ENCODE results near the gene AMH. TPM values are rescaled to one million over a fixed set of nuclear protein-coding genes. Genes with fewer than 3 reads are reported as not detected.

The AMH gene
- total RNA-seq, 2 donors from 2014 or later, result 2.8 to 3.5 TPM

DNA sequence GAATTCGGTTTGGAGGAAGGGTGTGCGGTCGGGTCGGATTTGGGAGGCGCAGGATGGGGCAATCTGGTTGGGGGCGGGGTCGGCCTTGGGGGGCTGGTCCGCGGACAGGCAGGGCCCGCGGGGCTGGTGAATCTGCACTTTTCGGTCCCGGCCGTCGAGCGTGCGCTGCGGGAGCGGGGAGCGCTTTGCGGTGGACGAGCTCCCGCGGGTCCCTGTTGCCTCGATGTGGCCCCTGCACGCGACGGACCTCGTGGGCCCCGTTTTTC, 21.0 kb downstream of the AMH start:
- Mint-ChIP-seq H3K4me3 (peak overlapping the region; percentile 94), H3K27ac (peak overlapping the region; percentile 87), H3K9me3 (no peaks in the 10 kb centered on the region), H3K36me3 (peaks cover 12% of the 10 kb centered on the region), H3K27me3 (no peaks in the 10 kb centered on the region), H3K4me1 (ENCODE audit: low read depth in 2 of 2) (peaks cover 21 to 25% of the 10 kb centered on the region in 2 donors)
- DNase-seq (ENCODE audit: low spot score) (peak; percentile 70), ATAC-seq (peak in 1 of 2 donors; percentile 4)

DNA sequence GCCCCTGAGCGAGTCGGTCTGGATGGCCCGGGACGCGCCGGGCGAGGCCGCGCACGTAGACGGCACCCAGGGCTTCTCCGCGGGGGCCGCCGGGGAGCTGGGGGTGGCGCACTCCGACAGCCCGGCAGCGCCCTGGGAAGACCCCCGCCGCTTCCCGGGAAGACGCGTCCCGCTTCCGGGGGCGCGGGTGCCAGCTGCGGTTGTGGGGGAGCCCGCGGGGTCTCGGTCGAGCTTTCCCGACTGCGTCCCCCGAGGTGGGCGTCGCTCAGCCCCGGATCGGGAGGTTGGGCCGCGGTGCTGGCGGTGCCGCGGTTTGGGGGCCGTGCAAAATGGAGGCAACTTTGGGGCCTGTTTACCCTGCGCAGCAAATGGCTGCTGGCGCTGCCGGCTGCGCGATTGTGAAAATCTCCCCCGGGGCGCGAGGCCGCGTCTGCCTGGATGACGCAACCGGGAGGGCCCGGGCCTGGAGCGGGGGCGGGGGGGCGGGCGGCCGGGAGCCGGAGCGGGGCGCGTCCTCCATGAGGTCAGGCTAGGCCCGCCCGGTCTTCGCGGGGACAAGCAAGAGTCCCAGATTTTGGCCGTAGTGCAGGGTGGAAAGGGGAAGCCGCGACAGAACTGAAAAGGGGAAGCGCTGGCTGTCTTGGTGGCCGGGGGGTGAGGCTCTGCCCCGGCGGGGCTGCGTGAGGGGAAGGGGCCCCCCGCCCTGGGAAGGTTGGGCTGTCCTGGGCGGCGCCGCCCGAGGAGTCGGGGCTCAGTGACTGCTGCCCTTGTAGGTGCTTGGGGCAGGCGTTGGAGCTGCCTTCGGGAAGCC, 21.5 kb downstream of the AMH start:
- Mint-ChIP-seq H3K27me3 (no peaks in the 10 kb centered on the region), H3K9me3 (no peaks in the 10 kb centered on the region), H3K4me1 (ENCODE audit: low read depth in 2 of 2) (peaks cover 21 to 26% of the 10 kb centered on the region in 2 donors), H3K4me3 (peak overlapping the region; percentile 94), H3K27ac (peak overlapping the region; percentile 87 to 90), H3K36me3 (peaks cover 12% of the 10 kb centered on the region)
- peak; percentile 88 for DNase-seq (ENCODE audit: low spot score)
- ATAC-seq, result peak; percentile 21 to 61

DNA sequence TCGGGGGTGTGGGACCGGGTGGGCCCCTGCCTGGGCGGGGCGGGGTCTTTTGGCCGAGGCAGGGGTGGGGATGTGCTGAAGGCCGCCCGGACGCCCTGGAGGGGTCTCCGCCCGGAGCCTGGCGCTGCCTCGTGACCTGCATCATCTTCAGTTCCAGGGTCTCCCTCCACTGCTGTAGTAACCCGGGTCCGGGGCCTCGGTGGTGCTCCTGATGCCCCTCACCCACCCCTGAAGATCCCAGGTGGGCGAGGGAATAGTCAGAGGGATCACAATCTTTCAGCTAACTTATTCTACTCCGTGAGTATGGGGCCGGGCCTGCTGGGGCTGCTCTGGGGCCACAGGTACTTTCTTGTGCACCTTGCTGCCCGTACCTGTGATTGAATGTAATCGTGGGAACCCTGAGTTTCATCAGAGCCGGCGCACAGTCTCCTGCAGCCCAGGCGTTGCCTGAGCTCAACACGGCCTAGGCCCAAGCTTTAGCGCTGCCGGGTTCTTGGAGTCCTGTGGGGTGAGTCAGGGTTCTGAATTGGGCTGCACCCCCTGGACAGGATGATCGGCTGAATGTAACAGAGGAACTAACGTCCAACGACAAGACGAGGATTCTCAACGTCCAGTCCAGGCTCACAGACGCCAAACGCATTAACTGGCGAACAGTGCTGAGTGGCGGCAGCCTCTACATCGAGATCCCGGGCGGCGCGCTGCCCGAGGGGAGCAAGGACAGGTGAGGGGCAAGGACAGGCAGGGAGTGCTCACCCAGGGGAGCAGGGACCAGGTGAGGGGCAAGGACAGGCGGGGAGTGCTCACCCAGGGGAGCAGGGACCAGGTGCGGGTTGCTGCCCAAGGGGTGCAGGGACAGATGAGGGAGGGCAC, 22.3 kb downstream of the AMH start:
- no peaks in the 10 kb centered on the region for H3K27me3 Mint-ChIP-seq
- DNase-seq (ENCODE audit: low spot score) (peak; percentile 60), ATAC-seq (no peak)
- H3K36me3 Mint-ChIP-seq, result peaks cover 12% of the 10 kb centered on the region
- H3K4me1 Mint-ChIP-seq (ENCODE audit: low read depth in 2 of 2), result peaks cover 21 to 26% of the 10 kb centered on the region in 2 donors
- H3K4me3 Mint-ChIP-seq, result peak overlapping the region; percentile 94
- no peaks in the 10 kb centered on the region for H3K9me3 Mint-ChIP-seq
- H3K27ac Mint-ChIP-seq, result peak overlapping the region; percentile 87 to 90

DNA sequence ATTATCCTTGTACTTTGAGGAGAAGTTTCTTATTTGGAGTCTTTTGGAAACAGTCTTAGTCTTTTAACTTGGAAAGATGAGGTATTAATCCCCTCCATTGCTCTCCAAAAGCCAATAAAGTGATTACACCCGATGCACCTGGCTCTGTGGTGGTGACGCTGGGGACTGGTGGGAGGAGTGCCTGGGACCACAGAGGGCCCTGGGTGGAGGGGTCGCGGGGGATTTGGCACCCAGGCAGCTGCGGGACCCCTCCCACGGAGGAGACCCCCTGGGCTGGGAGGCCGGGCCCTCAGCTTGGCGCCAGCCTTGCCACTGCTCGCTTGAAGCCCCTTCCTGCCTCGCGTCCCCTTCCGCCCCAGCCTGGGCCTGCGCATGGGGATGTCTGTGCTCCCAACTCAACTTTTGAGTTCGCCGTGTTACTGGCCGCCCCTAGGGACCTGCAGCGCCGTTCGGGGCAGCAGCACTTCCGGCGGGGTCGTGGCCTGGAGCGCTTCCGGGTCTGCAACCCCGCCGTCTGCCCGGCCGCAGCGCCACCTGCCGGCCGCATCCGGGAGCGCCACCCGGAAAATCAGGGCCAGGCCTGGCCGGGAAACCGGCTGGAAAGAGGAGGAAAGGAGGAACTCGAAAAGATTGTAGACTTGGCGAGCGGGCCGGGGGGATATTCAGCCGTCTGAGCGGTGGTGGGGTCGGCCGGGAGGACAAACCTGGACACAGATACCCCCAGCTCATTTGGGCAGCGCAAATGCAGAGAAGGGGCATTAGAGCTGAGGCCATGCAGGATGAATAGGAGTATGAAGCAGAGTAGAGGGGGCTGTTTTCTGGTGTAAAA, 24.4 kb downstream of the AMH start:
- Mint-ChIP-seq H3K36me3 (peaks cover 12% of the 10 kb centered on the region), H3K9me3 (no peaks in the 10 kb centered on the region), H3K4me3 (peak overlapping the region; percentile 94), H3K4me1 (ENCODE audit: low read depth in 2 of 2) (peaks cover 21 to 32% of the 10 kb centered on the region in 2 donors), H3K27me3 (no peaks in the 10 kb centered on the region), H3K27ac (peak overlapping the region; percentile 61 to 90)
- ATAC-seq (peak; percentile 43 to 64), DNase-seq (ENCODE audit: low spot score) (peak; percentile 87)

DNA sequence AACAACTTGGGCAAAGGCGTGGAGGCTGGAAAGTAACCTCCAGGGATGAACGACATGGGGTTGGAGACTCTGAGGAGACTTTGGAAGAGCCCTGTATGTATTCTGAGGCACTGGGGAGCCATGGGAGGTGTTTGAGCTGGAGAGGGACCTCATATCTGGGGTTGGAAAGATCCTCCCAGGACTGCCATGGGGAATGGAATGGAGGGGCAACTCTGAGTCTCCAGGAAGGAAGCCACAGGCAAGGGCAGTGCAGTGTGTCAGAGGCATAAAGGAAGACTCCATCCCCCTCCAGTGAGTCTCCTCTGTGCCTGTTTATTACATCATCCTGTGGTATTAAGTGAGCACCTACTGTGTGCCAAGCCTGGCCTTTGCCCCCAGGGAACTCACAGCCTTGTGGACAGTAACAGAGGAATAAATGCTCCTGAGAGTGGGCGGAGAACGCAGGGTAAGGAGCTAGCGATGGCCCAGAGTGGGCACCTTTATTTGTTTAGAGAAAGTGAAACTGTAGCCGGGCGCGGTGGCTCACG, 25.1 kb downstream of the AMH start:
- Mint-ChIP-seq H3K4me3 (peak overlapping the region; percentile 94), H3K4me1 (ENCODE audit: low read depth in 2 of 2) (peaks cover 21 to 35% of the 10 kb centered on the region in 2 donors), H3K27ac (peak overlapping the region; percentile 61 to 90), H3K27me3 (no peaks in the 10 kb centered on the region), H3K36me3 (peaks cover 12% of the 10 kb centered on the region), H3K9me3 (no peaks in the 10 kb centered on the region)
- ATAC-seq (no peak), DNase-seq (ENCODE audit: low spot score) (no peak)

DNA sequence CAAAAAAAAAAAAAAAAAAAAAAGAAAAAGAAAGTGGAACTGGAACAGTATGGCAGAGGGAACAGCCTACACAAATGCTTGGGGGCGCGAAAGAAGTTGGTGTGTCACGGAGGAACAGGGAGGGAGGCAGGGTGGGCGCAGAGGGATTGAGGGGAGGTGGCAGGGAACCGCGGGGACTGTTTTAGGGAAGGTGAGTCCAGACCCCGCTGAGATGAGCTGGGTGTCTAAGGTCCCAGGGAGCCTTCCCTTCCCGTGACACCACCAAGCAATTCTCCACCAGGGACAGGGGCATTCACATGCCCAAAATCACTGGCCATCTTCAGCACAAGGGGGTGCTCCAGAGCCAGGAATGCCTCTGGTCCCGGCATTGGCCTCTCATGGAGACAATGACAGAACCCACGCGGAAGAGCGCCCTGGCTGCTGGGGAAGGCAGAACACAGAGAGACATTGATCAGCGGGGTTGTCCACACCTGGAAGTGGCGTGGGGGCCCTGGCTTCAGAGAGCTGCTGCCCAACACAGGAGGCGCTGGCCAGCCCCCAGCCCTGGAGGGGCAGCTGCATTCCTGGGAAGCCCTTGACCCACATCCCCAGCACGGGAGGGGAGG, 25.9 kb downstream of the AMH start:
- ATAC-seq, result no peak
- peaks cover 21 to 35% of the 10 kb centered on the region in 2 donors for H3K4me1 Mint-ChIP-seq (ENCODE audit: low read depth in 2 of 2)
- H3K4me3 Mint-ChIP-seq, result no peak overlapping the region
- peaks cover 12% of the 10 kb centered on the region for H3K36me3 Mint-ChIP-seq
- no peaks in the 10 kb centered on the region for H3K27me3 Mint-ChIP-seq
- DNase-seq (ENCODE audit: low spot score), result no peak
- peak overlapping the region in 1 of 2 donors; percentile 90 for H3K27ac Mint-ChIP-seq
- H3K9me3 Mint-ChIP-seq, result no peaks in the 10 kb centered on the region

DNA sequence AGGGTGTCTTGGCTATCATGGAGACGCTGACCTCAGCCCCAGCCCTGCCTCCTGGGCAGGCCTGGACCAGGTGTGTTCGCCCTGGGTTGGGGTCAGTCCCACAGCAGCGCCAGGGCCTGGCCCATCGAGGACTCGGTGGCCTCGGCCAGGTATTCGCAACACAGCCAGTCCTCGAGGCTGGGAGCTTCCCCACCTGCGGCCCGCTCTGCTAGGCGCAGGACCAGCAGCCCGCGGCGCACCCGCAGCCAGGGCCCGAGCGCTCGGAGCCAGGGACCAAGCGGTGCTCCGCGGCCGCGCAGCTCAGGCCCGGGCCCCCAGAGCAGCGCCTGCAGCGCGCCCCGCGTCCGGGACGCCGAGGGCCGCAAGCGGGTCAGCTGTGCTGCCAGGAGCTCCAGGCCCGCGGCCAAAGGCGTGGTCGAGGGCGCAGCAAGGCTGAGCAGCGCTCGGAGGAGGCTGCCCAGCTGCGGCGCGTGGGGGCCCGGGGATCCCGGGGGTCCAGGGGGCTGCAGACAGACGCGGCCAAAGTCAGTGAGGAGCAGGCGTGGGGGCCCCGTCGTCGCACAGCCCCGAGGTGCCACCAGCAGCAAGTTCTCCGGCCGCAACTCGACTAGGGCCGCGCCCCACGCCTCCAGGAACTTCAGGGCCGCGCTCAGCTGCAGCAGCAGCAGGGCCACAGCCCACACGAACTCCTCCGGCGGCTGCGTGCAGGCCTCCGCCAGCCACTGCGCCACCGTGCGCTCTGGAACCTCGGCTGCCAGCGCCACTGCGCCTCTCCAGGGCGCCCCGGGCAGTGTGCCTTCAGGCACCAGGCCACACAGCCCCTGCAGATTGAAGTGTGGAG, 26.7 kb downstream of the AMH start:
- peaks cover 21 to 35% of the 10 kb centered on the region in 2 donors for H3K4me1 Mint-ChIP-seq (ENCODE audit: low read depth in 2 of 2)
- DNase-seq (ENCODE audit: low spot score) (no peak), ATAC-seq (no peak)
- no peak overlapping the region for H3K27ac Mint-ChIP-seq
- no peaks in the 10 kb centered on the region for H3K9me3 Mint-ChIP-seq
- H3K27me3 Mint-ChIP-seq, result no peaks in the 10 kb centered on the region
- peaks cover 12% of the 10 kb centered on the region for H3K36me3 Mint-ChIP-seq
- no peak overlapping the region for H3K4me3 Mint-ChIP-seq

DNA sequence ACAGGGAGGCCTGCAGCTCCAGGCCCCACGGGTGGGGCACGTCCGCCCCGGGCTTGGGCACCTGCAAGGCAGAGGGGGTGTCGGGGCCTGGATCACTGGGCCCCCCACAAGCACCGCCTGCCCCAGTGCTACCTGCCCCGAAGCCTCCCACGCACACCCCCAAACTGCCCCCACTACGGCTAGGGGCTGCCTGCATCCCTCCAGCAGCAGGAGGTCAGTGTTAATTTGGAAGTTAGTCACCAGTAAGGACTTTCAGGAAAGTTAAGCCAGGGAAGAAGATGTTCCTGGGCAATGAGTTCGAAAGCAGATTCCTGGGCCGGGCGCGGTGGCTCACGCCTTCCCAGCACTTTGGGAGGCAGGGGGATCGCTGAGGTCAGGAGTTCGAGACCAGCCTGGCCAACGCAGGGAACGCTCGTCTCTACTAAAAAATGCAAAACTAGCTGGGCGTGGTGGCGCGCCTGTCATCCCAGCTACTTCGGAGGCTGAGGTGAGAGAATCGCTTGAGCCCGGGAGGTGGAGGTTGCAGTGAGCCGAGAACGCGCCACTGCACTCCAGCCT, 27.4 kb downstream of the AMH start:
- Mint-ChIP-seq H3K27me3 (no peaks in the 10 kb centered on the region), H3K4me1 (ENCODE audit: low read depth in 2 of 2) (peaks cover 20 to 33% of the 10 kb centered on the region in 2 donors), H3K4me3 (no peak overlapping the region), H3K36me3 (peaks cover 11% of the 10 kb centered on the region), H3K9me3 (no peaks in the 10 kb centered on the region), H3K27ac (peak overlapping the region in 1 of 2 donors; percentile 64)
- ATAC-seq (no peak), DNase-seq (ENCODE audit: low spot score) (peak; percentile 59)

DNA sequence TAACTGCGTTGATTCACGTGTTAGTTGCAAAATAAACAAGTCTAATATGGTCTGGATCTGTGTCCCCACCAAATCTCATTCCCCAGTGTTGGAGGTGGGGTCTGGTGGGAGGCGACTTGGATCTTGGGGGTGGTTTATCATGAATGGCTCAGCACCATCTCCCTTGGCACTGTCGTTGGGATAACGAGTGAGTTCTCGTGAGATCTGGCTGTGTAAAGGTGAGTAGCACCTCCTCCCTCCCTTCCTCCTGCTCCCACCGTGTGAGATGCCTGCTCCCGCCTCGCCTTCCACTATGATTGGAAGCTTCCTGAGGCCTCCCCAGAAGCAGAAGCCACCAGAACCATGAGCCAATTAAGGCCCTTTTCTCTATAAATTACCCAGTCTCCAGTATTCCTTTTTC, 28.0 kb downstream of the AMH start:
- H3K9me3 Mint-ChIP-seq, result no peaks in the 10 kb centered on the region
- DNase-seq (ENCODE audit: low spot score) (no peak), ATAC-seq (no peak)
- H3K4me3 Mint-ChIP-seq, result no peak overlapping the region
- peaks cover 19 to 32% of the 10 kb centered on the region in 2 donors for H3K4me1 Mint-ChIP-seq (ENCODE audit: low read depth in 2 of 2)
- no peaks in the 10 kb centered on the region for H3K27me3 Mint-ChIP-seq
- H3K36me3 Mint-ChIP-seq, result peaks cover 6% of the 10 kb centered on the region
- H3K27ac Mint-ChIP-seq, result peak overlapping the region in 1 of 2 donors; percentile 64

DNA sequence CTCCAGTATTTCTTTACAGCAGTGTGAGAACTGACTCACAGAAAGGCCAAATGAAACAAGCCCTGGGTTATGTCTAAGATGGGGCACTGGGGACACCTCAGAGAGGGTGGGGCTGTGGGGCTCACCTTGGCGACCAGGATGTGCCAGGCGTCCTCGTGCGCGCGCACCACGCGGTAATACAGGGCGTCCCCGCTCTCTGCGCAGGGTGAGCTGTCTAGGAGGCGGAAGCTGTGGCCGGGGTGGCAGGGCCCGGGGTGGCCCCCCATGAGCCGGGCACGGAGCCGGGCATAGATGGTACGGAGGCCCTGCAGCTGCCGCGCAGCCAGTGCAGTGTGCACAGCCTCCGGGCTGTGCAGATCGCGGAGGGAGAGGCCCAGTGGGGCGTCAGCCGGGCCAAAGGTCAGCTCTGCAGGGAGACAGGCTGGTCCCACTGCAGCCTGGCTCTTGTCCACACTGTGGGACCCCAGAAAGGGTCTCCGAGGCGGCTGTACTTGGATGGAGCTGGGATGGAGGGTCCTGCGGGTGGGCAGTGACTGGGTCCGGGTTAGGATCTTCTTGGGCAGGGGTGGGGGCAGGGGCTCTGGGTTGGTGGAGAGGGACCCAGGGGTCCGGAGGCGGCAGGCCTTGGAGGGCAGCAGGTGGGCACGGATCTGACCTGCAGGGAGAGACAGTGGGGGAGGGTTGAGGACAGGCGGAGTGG, 29.5 kb downstream of the AMH start:
- Mint-ChIP-seq H3K4me3 (no peak overlapping the region), H3K36me3 (peaks cover 6% of the 10 kb centered on the region), H3K27ac (peak overlapping the region in 1 of 2 donors; percentile 21), H3K27me3 (no peaks in the 10 kb centered on the region), H3K9me3 (no peaks in the 10 kb centered on the region), H3K4me1 (ENCODE audit: low read depth in 2 of 2) (peaks cover 22 to 33% of the 10 kb centered on the region in 2 donors)
- DNase-seq (ENCODE audit: low spot score), result peak; percentile 59
- ATAC-seq, result no peak

DNA sequence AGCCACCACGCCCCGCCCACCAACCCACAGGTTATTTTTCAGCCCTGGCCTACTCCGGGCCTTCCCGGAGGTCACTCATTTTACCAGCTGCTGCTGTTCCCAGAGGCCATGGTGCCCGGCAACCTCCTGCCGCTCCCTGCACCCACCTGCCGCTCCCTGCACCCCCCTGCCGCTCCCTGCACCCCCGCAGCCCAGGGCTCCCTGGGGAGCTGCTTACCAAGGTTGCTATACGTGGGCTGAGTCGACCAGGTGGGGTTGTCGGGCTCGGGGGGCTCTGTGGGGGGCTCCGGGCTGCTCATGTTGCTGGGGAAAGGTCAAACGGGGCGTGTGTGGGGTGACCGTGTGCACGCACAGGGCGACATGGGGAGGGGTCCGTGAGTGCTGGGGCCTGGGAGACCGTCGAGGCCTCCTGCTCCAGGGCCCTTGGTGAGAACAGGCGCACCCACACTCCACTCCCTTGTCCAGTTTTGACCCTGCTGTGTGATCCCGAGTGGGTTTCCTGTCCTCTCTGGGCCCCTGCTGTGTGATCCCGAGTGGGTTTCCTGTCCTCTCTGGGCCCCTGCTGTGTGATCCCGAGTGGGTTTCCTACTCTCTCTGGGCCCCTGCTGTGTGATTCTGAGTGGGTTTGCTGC, 31.6 kb downstream of the AMH start:
- no peaks in the 10 kb centered on the region for H3K9me3 Mint-ChIP-seq
- H3K36me3 Mint-ChIP-seq, result no peaks in the 10 kb centered on the region
- no peak overlapping the region for H3K4me3 Mint-ChIP-seq
- DNase-seq (ENCODE audit: low spot score), result no peak
- H3K27ac Mint-ChIP-seq, result no peak overlapping the region
- no peak for ATAC-seq
- no peaks in the 10 kb centered on the region for H3K27me3 Mint-ChIP-seq
- H3K4me1 Mint-ChIP-seq (ENCODE audit: low read depth in 2 of 2), result peaks cover 11 to 22% of the 10 kb centered on the region in 2 donors

Data from natural killer cell treated with Interleukin-12 subunit alpha and Interleukin-12 subunit beta and Interleukin-15 and Interleukin-18, amount 100 ng/mL, for 72 hours (primary cell).